Right renal cortex interstitium (tissue), 3 donors: ENCODE results near the gene TENM4. TPM values are rescaled to one million over a fixed set of nuclear protein-coding genes. Genes with fewer than 3 reads are reported as not detected.

ENCODE experiments used
- DNase-seq, 3 donors: peaks; one replicate each; pipeline ENCODE4 v3.0.0-alpha.2; 2013; ENCODE audit warnings: low read depth in 3 of 3, low spot score in 2 of 3
- polyA plus RNA-seq, 3 donors: library from polyadenylated mRNA; unstranded; fragments of 120-200 nt; gene quantifications; one replicate each; pipeline ENCODE4 v1.2.1, GENCODE V29; 2013; ENCODE audit not compliant: insufficient read length in 3 of 3

TENM4 gene
- polyA plus RNA-seq, 3 donors, result 20.2 to 22.7 (median 21.1) TPM

- DNase-seq, result no peak
Observed at GRCh38 chr11:79098146-79098545, 342.7 kb downstream of the TENM4 start.

DNA sequence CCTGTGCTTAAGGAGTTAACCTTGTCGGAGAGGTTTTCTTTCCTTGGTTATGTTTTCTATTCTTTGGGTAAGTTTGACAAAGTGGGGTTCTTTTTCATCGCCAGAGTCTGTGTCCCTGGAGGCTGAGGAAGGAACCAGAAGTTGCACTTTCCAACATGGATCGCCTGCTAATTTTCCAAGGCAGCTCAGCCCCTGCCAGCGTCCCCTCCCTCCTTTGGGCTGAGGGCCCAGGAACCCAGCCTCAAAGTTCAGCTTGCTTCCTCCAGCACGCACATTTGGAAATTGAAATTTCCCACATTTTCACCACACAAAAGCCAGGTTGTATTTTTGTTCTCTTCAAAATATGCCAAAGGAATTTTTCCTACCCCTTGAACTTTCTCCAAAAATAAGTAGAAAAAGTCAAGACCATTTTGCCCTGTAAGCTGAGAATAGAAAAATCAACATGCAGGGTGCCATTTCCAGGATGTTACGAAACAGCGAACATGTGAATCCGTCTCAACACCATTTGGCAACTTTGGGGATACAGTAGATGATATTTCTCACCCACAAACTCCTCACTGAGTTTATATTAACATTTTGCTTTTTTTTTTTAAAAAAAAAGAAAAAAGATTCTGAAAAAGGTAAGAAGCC, 343.5 kb downstream of the TENM4 start:
- DNase-seq, result no peak

- DNase-seq, result no peak
Observed at GRCh38 chr11:79095424-79095823, 345.4 kb downstream of the TENM4 start.

DNA sequence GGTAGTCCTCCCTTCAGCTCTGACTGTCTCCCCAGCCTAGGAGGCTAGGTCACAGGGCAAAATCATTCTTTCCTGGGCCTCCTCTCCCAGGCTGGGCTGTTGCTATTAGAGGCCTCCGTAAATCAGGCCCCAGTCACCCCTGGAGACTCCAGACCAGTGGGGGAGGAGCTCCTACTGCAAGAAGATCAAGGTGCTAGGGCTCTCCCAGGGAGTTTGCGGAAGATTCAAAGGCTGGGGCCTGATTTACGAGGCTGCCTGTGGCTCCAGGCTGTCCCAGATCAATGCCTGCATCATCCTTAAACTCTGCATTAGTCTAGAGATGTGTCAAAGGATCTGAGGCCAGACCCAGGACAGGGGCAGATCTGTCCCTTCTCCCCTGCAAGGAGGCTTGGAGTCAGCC, 346.2 kb downstream of the TENM4 start:
- no peak for DNase-seq

- no peak for DNase-seq
Observed at GRCh38 chr11:79092791-79093353, 348.0 kb downstream of the TENM4 start.

- DNase-seq, result no peak
Observed at GRCh38 chr11:79090191-79090705, 350.6 kb downstream of the TENM4 start.

DNA sequence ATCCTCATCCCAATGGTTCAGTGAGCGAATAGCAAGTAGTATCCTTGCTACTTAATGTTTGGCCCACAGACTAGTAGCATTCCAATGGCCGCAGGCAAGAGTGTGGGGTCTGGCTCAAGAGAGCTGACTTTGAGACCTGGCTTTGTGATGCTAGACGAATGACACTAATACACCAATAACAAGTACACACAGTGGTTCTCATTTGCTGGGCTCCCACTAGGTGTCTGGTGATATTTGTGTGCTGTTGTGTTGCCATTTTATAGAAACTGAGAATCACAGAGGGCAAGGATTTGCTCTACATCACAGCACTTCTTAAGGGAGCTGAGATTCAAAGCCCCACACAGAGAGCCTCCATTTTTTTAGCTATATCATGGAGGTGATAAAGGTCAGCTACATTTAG, 351.2 kb downstream of the TENM4 start:
- DNase-seq, result no peak

GRCh38 chr11:79088967-79089366, 351.9 kb downstream of the TENM4 start:
- no peak for DNase-seq

GRCh38 chr11:79087961-79088318, 352.9 kb downstream of the TENM4 start:
- DNase-seq, result no peak

- DNase-seq, result no peak
Observed at GRCh38 chr11:79087238-79087960, 353.4 kb downstream of the TENM4 start.

- DNase-seq, result no peak
Observed at GRCh38 chr11:79086056-79086455, 354.8 kb downstream of the TENM4 start.

GRCh38 chr11:79084382-79084781, 356.4 kb downstream of the TENM4 start:
- no peak for DNase-seq

DNA sequence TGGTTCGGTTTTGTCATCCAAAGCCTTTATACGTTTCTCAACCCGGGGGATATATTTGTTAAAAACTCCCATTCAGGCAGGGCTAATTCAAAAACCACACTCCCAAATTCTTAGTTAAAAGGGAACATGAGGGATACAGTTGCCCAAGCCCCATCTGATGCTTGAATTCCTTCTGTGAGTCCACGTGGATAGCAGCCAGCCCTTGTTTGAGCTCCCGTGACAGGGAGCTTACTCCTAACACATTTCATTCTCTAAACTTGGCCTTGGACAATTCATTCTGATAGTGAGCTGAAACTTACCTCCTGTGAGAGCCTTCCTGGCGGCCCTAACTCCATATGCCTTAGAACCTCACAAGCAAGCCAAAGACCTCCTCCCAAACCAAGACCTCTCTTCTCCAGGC, 357.5 kb downstream of the TENM4 start:
- no peak for DNase-seq

DNA sequence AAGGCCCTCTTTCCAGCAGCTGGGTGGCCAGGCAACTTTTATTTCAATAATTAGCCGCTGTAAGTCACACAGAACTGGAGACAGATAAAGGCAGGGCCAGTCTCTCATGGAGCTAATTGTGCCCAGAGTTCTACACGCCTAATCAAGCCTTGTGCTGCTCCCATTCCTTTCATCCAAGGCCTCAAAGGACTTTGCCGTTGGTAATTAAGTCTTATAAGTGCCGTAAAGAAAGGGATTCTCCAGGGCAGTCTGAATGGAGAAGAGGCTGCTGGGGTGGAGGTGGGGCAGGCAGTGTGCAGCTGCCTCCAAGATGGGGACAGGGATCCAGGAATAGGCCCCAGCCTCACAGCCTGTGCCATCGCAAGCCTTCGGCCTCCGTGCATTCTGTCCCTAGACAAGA, 357.9 kb downstream of the TENM4 start:
- DNase-seq, result no peak

GRCh38 chr11:79082280-79082679, 358.6 kb downstream of the TENM4 start:
- DNase-seq, result no peak

DNA sequence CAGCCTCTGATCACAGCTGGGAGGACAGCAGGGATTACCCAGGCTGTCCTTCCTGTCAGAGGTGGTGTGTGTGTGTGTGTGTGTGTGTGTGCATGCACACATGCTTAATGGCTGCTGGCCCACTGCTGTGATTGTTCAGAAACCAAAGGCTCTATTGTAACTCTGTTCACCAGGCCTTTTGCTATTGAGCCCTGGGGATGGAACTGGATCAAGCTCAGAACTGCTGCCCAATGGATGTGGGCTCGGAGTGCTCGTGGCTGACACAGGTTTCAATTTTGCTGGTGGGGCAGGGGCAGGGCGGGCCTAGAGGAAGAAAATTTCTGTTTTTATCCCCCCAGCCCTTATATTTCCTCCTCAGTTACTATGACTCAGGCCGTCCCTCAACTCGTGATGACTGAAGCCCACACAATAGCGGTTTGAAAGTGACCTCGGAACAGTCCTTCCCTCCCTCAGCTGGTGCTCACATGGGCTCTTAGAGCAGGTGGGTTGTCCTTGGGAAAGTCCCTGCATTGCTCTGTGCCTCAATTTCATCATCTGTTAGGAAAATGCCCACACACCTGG, 359.3 kb downstream of the TENM4 start:
- no peak for DNase-seq

DNA sequence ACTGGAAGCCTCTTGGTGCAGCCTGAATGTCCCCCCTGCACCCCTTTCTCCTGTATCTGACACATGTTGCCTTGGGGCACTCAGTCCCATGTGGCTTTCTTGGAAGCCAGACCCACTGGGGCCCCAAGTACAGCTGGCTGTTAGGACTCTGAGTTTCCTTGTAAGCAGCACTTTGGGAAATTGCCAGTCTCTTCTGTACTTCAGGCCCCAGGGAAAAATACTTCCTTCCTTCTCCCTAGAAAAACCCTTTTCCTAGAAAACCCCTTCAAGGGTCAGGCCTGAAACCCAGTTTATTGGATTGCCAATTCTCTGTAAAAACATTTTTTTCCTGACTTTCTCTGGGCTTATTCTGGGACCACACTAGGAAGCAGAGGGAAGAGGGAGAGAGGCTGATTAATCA, 360.3 kb downstream of the TENM4 start:
- DNase-seq, result no peak

- no peak for DNase-seq
Observed at GRCh38 chr11:79078999-79079398, 361.8 kb downstream of the TENM4 start.

DNA sequence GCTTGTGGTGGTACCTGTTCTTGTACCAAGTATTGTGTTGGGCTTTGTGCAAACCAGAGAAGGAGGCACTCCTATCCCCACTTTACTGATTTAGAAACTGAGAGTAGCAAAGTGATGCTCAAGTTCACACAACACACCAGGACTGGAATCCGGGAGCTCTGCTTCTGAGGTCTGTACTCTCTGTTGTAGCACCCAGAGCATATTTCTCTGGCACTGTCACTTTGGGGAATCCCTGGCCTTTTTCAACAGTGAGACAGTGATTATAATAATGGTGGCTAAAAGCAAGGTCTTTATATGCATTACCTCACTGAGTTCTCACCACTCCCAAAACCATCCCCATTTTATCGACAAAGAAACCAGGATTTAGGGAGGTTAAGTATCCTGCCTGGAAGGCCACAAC, 362.4 kb downstream of the TENM4 start:
- no peak for DNase-seq

DNA sequence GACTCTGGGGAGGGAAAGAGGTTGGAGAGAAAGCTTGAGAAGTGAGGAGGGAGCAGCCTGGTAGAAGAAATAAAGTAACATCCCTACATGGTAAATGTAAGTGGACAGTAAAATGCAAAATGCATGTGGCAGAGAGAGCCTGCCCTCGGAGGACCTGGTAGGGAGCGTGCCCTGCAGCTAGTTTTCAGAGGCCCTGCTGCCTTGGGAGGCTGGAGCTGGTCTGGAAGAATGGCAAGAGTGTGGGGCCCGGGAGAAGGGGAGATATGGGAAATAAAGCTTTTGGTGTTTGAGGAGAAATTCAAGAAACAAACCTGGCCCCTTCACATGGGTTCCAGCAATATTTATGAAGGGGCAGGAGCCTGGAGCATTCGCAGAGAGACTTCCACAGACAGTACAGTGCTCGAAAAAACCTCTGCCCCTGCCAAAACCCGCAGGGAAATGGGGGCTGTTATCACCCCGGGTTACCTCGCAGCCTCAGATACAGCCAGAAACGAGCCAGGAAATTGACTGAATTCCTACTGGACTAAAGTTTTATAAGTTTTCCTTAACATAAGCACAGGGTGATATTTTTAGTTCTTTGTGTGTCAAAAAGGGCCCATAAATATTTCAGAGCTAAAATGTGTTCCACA, 363.0 kb downstream of the TENM4 start:
- DNase-seq, result no peak

- no peak for DNase-seq
Observed at GRCh38 chr11:79076526-79077115, 364.2 kb downstream of the TENM4 start.
